Sigmoid colon (tissue), 4 donors: Measurements from ENCODE around the gene SPAG5.

ENCODE experiments used
- CTCF ChIP-seq, 4 experiments: fragments of 450-650 bp in 3 of 4; fragments of 200-600 bp in 1 of 4; IDR thresholded peaks; one replicate each; pipeline ENCODE4 v1.5.1; 2016 to 2019; ENCODE audit warnings: antibody characterized with exemption in 4 of 4, mild to moderate bottlenecking in 3 of 4, moderate library complexity in 2 of 4
- POLR2A ChIP-seq, 2 donors: fragments of 450-650 bp; IDR thresholded peaks; one replicate each; pipeline ENCODE4 v1.6.1; 2016; ENCODE audit warnings: antibody characterized with exemption in 2 of 2, mild to moderate bottlenecking in 2 of 2, moderate library complexity in 2 of 2
- POLR2AphosphoS5 ChIP-seq, 4 donors: sonication (generic); formaldehyde crosslinking; IDR thresholded peaks; one replicate each; pipeline ENCODE4 v1.6.1; 2017; ENCODE audit warnings: antibody characterized with exemption in 4 of 4

- no peak for TF ChIP-seq CTCF (IDR thresholded peaks at IDR 0.05)
- no peak for TF ChIP-seq POLR2A (IDR thresholded peaks at IDR 0.05)
- TF ChIP-seq POLR2AphosphoS5 (IDR thresholded peaks at IDR 0.05), result no peak
Measured at GRCh38 chr17:28544402-28545140, 54.3 kb downstream of the SPAG5 start.
